Upper lobe of right lung (tissue), 1 donor: Measurements from ENCODE around the gene CYP4F22. TPM values are rescaled to one million over a fixed set of nuclear protein-coding genes. Genes with fewer than 3 reads are reported as not detected.
A peak's percentile ranks its signal among the peaks of the same experiment; 100 is the strongest.

Experiments used
- ATAC-seq: fragments of 200-7000 bp; cut with Tn5 transposase; one replicate; pipeline ENCODE4 v1.9.1; 2020; ENCODE audit warnings: mild to moderate bottlenecking, moderate library complexity
- DNase-seq: peaks from one replicate; pipeline ENCODE4 v3.0.0-alpha.2; 2020
- H3K27ac ChIP-seq: fragments of 200-600 bp; one replicate; pipeline ENCODE4 v1.8.0; 2022
- H3K27me3 ChIP-seq: fragments of 200-600 bp; one replicate; pipeline ENCODE4 v1.8.0; 2022; ENCODE audit warnings: mild to moderate bottlenecking
- H3K36me3 ChIP-seq: fragments of 200-600 bp; one replicate; pipeline ENCODE4 v1.8.0; 2022
- H3K4me1 ChIP-seq: fragments of 200-600 bp; one replicate; pipeline ENCODE4 v1.8.0; 2022
- H3K4me3 ChIP-seq: fragments of 200-600 bp; one replicate; pipeline ENCODE4 v1.8.0; 2022; ENCODE audit warnings: mild to moderate bottlenecking
- H3K9me3 ChIP-seq: fragments of 200-600 bp; one replicate; pipeline ENCODE4 v1.8.0; 2022
- intact Hi-C: fragments of 100-400 bp; cut with DNase I; formaldehyde crosslinking; loops from one replicate; pipeline ENCODE4 v1.11.0; 2022
- long read RNA-seq: library from polyadenylated mRNA; unstranded; transcript quantifications from one replicate; pipeline ENCODE4 v2.0.0, GENCODE V29; 2021
- total RNA-seq: library from RNA; stranded (reverse); fragmentation: NEBNext Ultra II Directional; extraction: Animal tissue kit (Norgen Biotek cat#: 25700); gene quantifications from one replicate; pipeline ENCODE4 v1.2.1, GENCODE V29; 2021
- TF ChIP-seq, protein P1 (sequence below): fragments of 200-600 bp; IDR thresholded peaks from one replicate; pipeline ENCODE4 v1.8.0; 2022; ENCODE audit warnings: antibody characterized with exemption
- donor health status: DM: no; HTN: yes; CAD: no; lungs with severe emphysema.

CYP4F22 gene
- not detected for total RNA-seq
- long read RNA-seq = 0 reads

DNA sequence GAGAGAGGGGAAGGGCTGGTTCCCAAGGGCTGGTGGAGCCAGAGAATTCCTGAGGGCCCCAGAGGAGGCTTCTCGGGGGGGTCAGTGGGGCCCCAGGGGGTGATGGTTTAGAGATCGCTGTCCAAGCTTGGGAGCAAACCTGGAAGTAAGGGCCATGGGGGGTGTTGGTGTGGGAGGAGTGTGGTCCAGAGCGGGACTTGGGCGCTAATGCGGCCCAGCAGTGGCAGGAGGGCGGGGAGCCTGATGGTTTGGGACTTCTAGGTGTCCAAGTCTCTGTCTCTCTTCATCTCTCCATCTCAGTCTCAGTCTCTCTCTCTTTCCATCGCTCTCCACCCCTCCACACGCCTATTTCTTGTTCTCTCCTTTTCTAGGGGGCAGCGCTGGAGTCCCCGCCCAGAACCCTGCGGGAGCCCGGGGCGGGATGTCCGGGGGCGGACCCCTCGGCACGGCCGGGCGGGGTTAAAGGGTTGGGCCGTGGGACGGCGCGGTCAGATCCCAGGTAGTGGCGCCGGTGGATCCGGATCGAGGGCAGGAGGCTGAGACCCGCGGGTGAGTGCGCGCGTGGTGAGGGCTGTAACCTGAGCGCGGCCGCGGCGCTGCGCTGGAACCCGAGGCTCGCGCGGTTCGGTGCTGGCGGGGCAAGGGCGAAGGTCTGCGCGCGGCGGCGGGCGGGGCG lies at the start of gene CYP4F22:
TSS of gene CYP4F22 (plus strand) at position 491 of the 676 bp plus-strand sequence. CDS start 16,812 bp downstream, outside the sequence.
- peak; percentile 23 for ATAC-seq
- intact Hi-C loops = no loop called here
- H3K36me3 ChIP-seq = no peaks in the 10 kb centered on the region
- H3K27me3 ChIP-seq = peaks cover 48% of the 10 kb centered on the region
- DNase-seq = no peak
- H3K27ac ChIP-seq = no peak within 1 kb of the TSS
- H3K4me3 ChIP-seq = peak within 1 kb of the TSS; percentile 30
- TF ChIP-seq, protein P1, sequence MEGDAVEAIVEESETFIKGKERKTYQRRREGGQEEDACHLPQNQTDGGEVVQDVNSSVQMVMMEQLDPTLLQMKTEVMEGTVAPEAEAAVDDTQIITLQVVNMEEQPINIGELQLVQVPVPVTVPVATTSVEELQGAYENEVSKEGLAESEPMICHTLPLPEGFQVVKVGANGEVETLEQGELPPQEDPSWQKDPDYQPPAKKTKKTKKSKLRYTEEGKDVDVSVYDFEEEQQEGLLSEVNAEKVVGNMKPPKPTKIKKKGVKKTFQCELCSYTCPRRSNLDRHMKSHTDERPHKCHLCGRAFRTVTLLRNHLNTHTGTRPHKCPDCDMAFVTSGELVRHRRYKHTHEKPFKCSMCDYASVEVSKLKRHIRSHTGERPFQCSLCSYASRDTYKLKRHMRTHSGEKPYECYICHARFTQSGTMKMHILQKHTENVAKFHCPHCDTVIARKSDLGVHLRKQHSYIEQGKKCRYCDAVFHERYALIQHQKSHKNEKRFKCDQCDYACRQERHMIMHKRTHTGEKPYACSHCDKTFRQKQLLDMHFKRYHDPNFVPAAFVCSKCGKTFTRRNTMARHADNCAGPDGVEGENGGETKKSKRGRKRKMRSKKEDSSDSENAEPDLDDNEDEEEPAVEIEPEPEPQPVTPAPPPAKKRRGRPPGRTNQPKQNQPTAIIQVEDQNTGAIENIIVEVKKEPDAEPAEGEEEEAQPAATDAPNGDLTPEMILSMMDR = no peak
- H3K4me1 ChIP-seq = no peaks in the 10 kb centered on the region
- H3K9me3 ChIP-seq = no peaks in the 10 kb centered on the region

DNA sequence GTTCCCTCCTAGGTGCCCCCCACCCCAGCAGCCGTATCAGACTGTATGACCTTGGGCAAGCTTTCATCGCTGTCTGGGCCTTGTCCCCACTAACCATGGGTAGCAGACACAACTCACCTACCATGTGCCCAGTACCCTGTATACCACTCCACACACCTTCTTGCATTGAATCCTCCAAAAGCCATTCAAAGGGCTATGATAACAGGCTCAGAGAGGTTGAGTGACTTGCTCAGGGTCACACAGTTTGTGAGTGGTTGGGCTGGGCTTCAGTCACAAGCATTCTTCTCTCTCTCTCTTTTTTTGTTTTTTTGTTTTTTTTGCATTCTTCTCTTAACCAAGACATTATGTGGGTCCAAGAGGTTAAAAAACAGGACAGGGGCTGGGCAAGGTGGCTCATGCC lies 46.6 kb upstream of the CYP4F22 start:
- DNase-seq (no peak), ATAC-seq (no peak)
- TF ChIP-seq, protein P1 = no peak
- Histone ChIP-seq H3K9me3 (no peaks in the 10 kb centered on the region), H3K27ac (no peak overlapping the region), H3K27me3 (peaks cover 5% of the 10 kb centered on the region), H3K4me3 (no peak overlapping the region), H3K4me1 (peaks cover 5% of the 10 kb centered on the region), H3K36me3 (peaks cover 12% of the 10 kb centered on the region)
- intact Hi-C loops = no loop called here

- Histone ChIP-seq H3K36me3 (peaks cover 12% of the 10 kb centered on the region), H3K4me1 (peaks cover 6% of the 10 kb centered on the region), H3K9me3 (no peaks in the 10 kb centered on the region), H3K27me3 (peaks cover 16% of the 10 kb centered on the region), H3K4me3 (peak overlapping the region; percentile 56), H3K27ac (peak overlapping the region; percentile 78)
- DNase-seq (no peak), ATAC-seq (peak; percentile 76)
- TF ChIP-seq, protein P1 = no peak
- intact Hi-C loops = no loop called here
Measured at GRCh38 chr19:15463861-15464371, 44.4 kb upstream of the CYP4F22 start.

GRCh38 chr19:15464394-15465385 lies 43.6 kb upstream of the CYP4F22 start, which contains the start of gene RASAL3:
RASAL3 (minus strand) TSS chr19:15464544; CDS start chr19:15464358, 186 bp downstream.
- Histone ChIP-seq H3K4me3 (peak within 1 kb of the TSS; percentile 56), H3K36me3 (peaks cover 12% of the 10 kb centered on the region), H3K27ac (peak within 1 kb of the TSS; percentile 78), H3K4me1 (peaks cover 6% of the 10 kb centered on the region), H3K27me3 (peaks cover 24% of the 10 kb centered on the region), H3K9me3 (no peaks in the 10 kb centered on the region)
- DNase-seq (no peak), ATAC-seq (peak; percentile 72)
- TF ChIP-seq, protein P1 = no peak
- intact Hi-C loops = no loop called here

- Histone ChIP-seq H3K9me3 (no peaks in the 10 kb centered on the region), H3K27me3 (peaks cover 27% of the 10 kb centered on the region), H3K36me3 (no peaks in the 10 kb centered on the region), H3K27ac (no peak overlapping the region), H3K4me3 (no peak overlapping the region), H3K4me1 (peaks cover 6% of the 10 kb centered on the region)
- DNase-seq (no peak), ATAC-seq (no peak)
- intact Hi-C loops = no loop called here
- TF ChIP-seq, protein P1 = no peak
Measured at GRCh38 chr19:15466851-15467733, 41.2 kb upstream of the CYP4F22 start.
